ENCODE measurements around the gene LHB. TPM values are rescaled to one million over a fixed set of nuclear protein-coding genes. Genes with fewer than 3 reads are reported as not detected.

LHB gene
- total RNA-seq, 1 donor from 2014 or later, result 3.6 TPM

- TF ChIP-seq CTCF (conservative IDR thresholded peaks at IDR 0.05; ENCODE audit: low read depth, low read length), result no peak
- no peak for DNase-seq (ENCODE audit: low read depth)
- no peak overlapping the region for H3K4me3 ChIP-seq (ENCODE audit: low read depth, low read length)
Measured at GRCh38 chr19:48988860-48989259, 28.0 kb downstream of the LHB start.

GRCh38 chr19:48988286-48988685, 28.6 kb downstream of the LHB start:
- no peak for DNase-seq (ENCODE audit: low read depth)
- no peak overlapping the region for H3K4me3 ChIP-seq (ENCODE audit: low read depth, low read length)
- no peak for TF ChIP-seq CTCF (conservative IDR thresholded peaks at IDR 0.05; ENCODE audit: low read depth, low read length)

DNA sequence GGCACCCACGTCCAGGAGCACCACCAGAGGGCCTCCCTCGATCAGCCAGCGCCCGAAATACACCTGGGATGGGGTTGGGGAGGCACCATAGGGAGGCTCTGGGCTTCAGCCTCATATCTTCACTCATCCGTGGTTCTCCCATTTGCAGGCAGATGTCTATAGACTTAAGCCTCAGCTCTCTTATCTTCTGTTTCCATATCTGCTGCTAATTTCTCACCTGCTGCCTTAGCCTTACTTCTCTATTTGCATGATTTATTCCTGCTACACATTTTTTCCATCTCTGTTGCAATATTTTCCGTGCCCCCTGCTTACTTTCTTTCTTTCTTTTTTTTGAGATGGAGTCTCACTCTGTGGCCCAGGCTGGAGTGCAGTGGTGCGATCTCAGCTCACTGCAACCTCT, 29.6 kb downstream of the LHB start:
- no peak overlapping the region for H3K4me3 ChIP-seq (ENCODE audit: low read depth, low read length)
- no peak for DNase-seq (ENCODE audit: low read depth)
- no peak for TF ChIP-seq CTCF (conservative IDR thresholded peaks at IDR 0.05; ENCODE audit: low read depth, low read length)

DNA sequence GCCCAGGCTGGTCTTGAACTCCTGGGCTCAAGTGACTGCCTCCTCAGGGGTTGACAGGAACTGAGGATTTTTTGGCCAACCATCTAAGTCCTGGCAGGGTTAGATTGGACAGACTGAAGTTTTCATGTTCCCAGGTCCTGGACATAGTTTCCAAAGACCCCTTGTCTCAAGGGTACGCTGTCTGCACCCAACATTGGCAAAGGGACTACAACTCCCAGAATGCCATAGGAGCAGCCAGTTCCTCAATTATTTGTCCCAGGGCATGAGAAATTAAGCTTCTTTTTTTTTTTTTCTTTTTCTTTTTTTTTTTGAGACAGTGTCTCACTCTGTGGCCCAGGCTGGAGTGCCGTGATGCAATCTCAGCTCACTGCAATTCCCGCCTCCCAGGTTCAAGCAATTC, 30.7 kb downstream of the LHB start:
- no peak for DNase-seq (ENCODE audit: low read depth)
- TF ChIP-seq CTCF (conservative IDR thresholded peaks at IDR 0.05; ENCODE audit: low read depth, low read length), result no peak
- no peak overlapping the region for H3K4me3 ChIP-seq (ENCODE audit: low read depth, low read length)

DNA sequence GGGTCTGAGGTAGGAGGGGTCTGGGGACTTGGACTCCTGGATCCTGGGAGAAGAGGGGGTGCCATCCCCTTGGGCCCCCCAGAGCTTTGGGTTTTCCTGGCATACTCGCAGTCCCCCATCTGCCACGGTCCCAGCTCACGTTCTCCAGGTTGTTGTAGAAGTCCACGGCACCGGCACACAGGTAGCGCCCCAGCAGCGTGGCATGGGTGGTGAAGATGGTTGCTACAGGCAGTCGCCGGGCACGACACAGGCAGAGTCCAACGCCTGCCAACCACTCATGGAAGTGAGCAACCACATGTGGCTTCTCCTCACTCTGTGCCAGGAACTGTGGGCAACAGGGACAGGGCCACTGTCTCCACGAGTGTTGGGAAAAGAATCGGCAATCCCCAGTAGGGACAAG, 31.2 kb downstream of the LHB start:
- no peak overlapping the region for H3K4me3 ChIP-seq (ENCODE audit: low read depth, low read length)
- TF ChIP-seq CTCF (conservative IDR thresholded peaks at IDR 0.05; ENCODE audit: low read depth, low read length), result no peak
- no peak for DNase-seq (ENCODE audit: low read depth)

DNA sequence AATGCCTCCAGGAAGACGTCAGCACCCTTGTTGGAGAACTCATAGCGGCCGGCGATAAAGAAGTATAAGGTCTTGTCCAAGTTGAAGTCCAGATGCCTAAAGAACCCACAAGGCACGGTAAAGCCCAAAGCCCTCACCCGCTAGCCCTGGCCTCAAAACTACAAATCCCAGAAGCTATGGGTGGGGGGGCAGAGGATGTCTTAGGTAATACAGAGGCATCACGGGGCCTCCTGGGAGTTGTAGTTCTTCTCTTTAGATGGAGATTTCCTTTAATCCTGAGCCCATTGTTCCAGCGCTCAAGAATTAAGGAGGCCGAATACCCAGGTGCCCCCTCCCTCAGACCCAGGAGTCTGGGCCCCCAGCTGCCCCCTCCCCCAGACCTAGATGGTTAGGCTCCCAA, 34.6 kb downstream of the LHB start:
- no peak for DNase-seq (ENCODE audit: low read depth)
- H3K4me3 ChIP-seq (ENCODE audit: low read depth, low read length), result no peak overlapping the region
- TF ChIP-seq CTCF (conservative IDR thresholded peaks at IDR 0.05; ENCODE audit: low read depth, low read length), result no peak

DNA sequence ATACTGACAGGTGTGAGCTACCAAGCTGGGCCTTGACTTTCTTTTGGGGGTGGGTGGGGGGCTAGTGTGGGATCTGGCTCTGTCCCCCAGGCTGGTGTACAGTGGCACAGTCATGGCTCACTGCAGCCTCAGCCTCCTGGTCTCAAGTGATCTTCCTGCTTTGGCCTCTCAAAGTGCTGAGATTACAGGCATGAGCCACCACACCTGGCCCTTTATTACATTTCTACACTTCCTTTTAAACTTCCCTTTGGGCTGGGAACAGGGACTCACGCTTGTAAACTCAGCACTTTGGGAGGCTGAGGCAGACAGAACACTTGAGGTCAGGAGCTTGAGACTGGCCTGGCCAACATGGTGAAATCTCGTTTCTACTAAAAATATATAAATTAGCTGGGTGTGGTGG, 39.8 kb downstream of the LHB start:
- no peak for TF ChIP-seq CTCF (conservative IDR thresholded peaks at IDR 0.05; ENCODE audit: low read depth, low read length)
- no peak overlapping the region for H3K4me3 ChIP-seq (ENCODE audit: low read depth, low read length)
- no peak for DNase-seq (ENCODE audit: low read depth)

Data from epithelial cell of proximal tubule (primary cell).